BJ (cell line): Measurements from ENCODE around the gene CLBA1. TPM values are rescaled to one million over a fixed set of nuclear protein-coding genes. Genes with fewer than 3 reads are reported as not detected.
"Not testable (repeated sequence)": the region's sequence is repeated elsewhere in the genome, so short reads cannot be mapped to it uniquely, and the experiment has no call there.

Source experiments
- CTCF ChIA-PET: fragments of 350-600 bp; formaldehyde crosslinking; extraction: SDS; loops from one replicate; lab custom pipeline; 2021; ENCODE audit warnings: antibody characterized with exemption, inconsistent platforms; lab: Yijun Ruan, JAX
- POLR2A ChIA-PET: fragments of 300-600 bp; sonication (Branson Sonifier 250); formaldehyde crosslinking; extraction: SDS; loops from one replicate; lab custom pipeline; 2021; ENCODE audit warnings: antibody characterized with exemption; lab: Charles Lee
- DNase-seq: peaks from one replicate; pipeline ENCODE4 v3.0.0-alpha.2; 2011; ENCODE audit warnings: low read depth
- H3K27me3 ChIP-seq: 2 replicates; pipeline ENCODE4 v1.6.0; 2011; ENCODE audit warnings: low read length; ENCODE audit not compliant: control insufficient read depth, insufficient read depth
- H3K36me3 ChIP-seq: 2 replicates; pipeline ENCODE4 v1.5.1; 2011; ENCODE audit warnings: low read length; ENCODE audit not compliant: control insufficient read depth, insufficient read depth
- H3K4me3 ChIP-seq: 2 replicates; pipeline ENCODE4 v1.5.1; 2011; ENCODE audit warnings: low read depth, mild to moderate bottlenecking, control low read depth, low read length
- polyA plus RNA-seq: library from polyadenylated mRNA; depleted of rRNA; stranded (reverse); fragments of >200 nt; gene quantifications from 2 replicates; pipeline ENCODE4 v1.2.3, GENCODE V29; 2011
- TF ChIP-seq, protein P1 (sequence below): IDR thresholded peaks from 2 replicates; pipeline ENCODE4 v1.5.1; 2011; ENCODE audit warnings: low read depth, mild to moderate bottlenecking, control low read depth, inconsistent platforms, low read length, moderate library complexity; ENCODE audit not compliant: insufficient read depth

CLBA1 gene
- polyA plus RNA-seq, 1 experiment = 5.9 TPM

- POLR2A ChIA-PET = no interaction called here
- TF ChIP-seq, protein P1, sequence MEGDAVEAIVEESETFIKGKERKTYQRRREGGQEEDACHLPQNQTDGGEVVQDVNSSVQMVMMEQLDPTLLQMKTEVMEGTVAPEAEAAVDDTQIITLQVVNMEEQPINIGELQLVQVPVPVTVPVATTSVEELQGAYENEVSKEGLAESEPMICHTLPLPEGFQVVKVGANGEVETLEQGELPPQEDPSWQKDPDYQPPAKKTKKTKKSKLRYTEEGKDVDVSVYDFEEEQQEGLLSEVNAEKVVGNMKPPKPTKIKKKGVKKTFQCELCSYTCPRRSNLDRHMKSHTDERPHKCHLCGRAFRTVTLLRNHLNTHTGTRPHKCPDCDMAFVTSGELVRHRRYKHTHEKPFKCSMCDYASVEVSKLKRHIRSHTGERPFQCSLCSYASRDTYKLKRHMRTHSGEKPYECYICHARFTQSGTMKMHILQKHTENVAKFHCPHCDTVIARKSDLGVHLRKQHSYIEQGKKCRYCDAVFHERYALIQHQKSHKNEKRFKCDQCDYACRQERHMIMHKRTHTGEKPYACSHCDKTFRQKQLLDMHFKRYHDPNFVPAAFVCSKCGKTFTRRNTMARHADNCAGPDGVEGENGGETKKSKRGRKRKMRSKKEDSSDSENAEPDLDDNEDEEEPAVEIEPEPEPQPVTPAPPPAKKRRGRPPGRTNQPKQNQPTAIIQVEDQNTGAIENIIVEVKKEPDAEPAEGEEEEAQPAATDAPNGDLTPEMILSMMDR = peak; percentile 24; the same call in 1 of the 2 replicates
- no peaks in the 10 kb centered on the region for H3K27me3 ChIP-seq
- H3K36me3 ChIP-seq = peaks cover 2% of the 10 kb centered on the region; the same call in 1 of the 2 replicates
- CTCF ChIA-PET = interaction anchor here (2.0 to 2.7 kb wide), 3 partner anchors 7 to 106 kb away, joined by 5 to 10 read pairs (median 6); no protein-coding TSS in a partner anchor
- DNase-seq = no peak
- no peak overlapping the region for H3K4me3 ChIP-seq
Measured at GRCh38 chr14:104940526-104941150, 45.0 kb upstream of the CLBA1 start.

GRCh38 chr14:104941508-104942365, 43.9 kb upstream of the CLBA1 start:
- no peak overlapping the region for H3K4me3 ChIP-seq
- H3K36me3 ChIP-seq = peaks cover 2% of the 10 kb centered on the region; the same call in 1 of the 2 replicates
- no peak for DNase-seq
- ChIA-PET POLR2A (no interaction called here), CTCF (interaction anchor here (2.0 to 2.7 kb wide), 2 partner anchors 9 to 105 kb away, joined by 6 to 10 read pairs; no protein-coding TSS in a partner anchor)
- TF ChIP-seq, protein P1 = no peak
- H3K27me3 ChIP-seq = no peaks in the 10 kb centered on the region

DNA sequence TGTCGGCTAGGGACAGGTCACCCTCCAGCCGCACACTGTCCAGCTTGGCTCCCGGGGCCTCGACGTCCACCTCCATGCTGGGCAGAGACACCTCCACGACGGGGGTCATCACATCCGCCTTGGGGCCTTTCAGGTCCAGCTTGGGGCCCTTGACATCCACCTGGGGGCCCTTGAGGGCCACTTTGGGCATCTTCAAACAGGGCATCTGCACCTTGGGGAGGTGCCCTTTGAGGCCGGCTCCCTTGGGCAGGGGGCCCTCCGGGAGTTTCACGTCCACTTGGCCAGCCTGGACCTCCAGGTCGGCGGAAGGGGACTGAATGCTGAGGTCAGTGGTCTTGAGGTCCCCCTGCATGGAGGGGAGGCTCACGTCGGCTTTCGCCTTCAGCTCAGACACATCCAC, 43.0 kb upstream of the CLBA1 start:
- Histone ChIP-seq H3K27me3 (no peaks in the 10 kb centered on the region), H3K36me3 (peaks cover 2% of the 10 kb centered on the region; the same call in 1 of the 2 replicates), H3K4me3 (no peak overlapping the region)
- CTCF ChIA-PET = interaction anchor here (2.7 kb wide), 1 partner anchor 9 kb away, joined by 10 read pairs; no protein-coding TSS in a partner anchor
- DNase-seq = no peak
- TF ChIP-seq, protein P1 = no peak
- POLR2A ChIA-PET = no interaction called here

DNA sequence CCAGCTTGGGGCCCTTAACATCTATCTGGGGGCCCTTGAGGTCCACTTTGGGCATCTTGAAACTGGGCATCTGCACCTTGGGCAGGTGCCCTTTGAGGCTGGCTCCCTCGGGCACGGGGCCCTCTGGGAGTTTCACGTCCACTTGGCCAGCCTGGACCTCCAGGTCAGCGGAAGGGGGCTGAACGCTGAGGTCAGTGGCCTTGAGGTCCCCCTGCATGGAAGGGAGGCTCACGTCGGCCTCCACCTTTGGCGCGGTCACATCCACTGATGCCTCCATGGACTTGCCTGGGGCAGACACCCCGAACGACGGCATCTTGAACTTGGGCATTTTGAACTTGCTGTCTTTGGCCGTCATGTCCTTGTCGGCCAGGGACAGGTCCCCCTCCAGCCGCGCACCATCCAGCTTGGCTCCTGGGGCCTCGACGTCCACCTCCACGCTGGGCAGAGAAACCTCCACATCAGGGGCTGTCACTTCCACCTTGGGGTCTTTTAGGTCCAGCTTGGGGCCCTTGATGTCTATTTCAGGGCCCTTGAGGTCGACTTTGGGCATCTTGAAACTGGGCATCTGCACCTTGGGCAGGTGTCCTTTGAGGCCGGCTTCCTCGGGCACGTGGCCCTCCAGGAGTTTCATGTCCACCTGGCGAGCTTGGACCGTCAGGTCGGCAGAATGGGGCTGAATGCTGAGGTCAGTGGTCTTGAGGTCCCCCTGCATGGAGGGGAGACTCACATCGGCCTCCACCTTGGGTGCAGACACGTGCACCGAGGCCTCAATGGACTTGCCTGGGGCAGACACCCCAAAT, 42.2 kb upstream of the CLBA1 start:
- POLR2A ChIA-PET, H3K36me3 ChIP-seq, H3K27me3 ChIP-seq, H3K4me3 ChIP-seq, DNase-seq: not testable (repeated sequence)
- CTCF ChIA-PET = interaction anchor here (1.2 to 2.7 kb wide), 2 partner anchors 10 to 19 kb away, joined by 4 to 10 read pairs; no protein-coding TSS in a partner anchor

DNA sequence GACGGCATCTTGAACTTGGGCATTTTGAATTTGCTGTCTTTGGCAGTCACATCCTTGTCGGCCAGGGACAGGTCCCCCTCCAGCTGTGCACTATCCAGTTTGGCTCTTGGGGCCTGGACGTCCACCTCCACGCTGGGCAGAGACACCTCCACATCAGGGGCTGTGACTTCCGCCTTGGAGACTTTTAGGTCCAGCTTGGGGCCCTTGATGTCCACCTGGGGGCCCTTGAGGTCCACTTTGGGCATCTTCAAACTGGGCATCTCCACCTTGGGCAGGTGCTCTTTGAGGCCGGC, 41.6 kb upstream of the CLBA1 start:
- POLR2A ChIA-PET, H3K4me3 ChIP-seq, H3K36me3 ChIP-seq, H3K27me3 ChIP-seq, DNase-seq: not testable (repeated sequence)
- CTCF ChIA-PET = interaction anchor here (1.0 to 1.2 kb wide), 2 partner anchors 19 to 47 kb away, joined by 3 to 4 read pairs; no protein-coding TSS in a partner anchor

- CTCF ChIA-PET = interaction anchor here (1.0 to 2.7 kb wide), 3 partner anchors 9 to 48 kb away, joined by 3 to 12 read pairs (median 4); no protein-coding TSS in a partner anchor
- H3K4me3 ChIP-seq, H3K27me3 ChIP-seq, DNase-seq, H3K36me3 ChIP-seq, POLR2A ChIA-PET: not testable (repeated sequence)
Measured at GRCh38 chr14:104944436-104945205, 41.0 kb upstream of the CLBA1 start.

GRCh38 chr14:104945266-104945665, 40.3 kb upstream of the CLBA1 start:
- CTCF ChIA-PET = interaction anchor here (2.7 kb wide), 1 partner anchor 10 kb away, joined by 12 read pairs; no protein-coding TSS in a partner anchor
- POLR2A ChIA-PET, H3K36me3 ChIP-seq, H3K27me3 ChIP-seq, H3K4me3 ChIP-seq, DNase-seq: not testable (repeated sequence)
